Keratinocyte (primary cell): Measurements from ENCODE around the gene USP6. TPM values are rescaled to one million over a fixed set of nuclear protein-coding genes. Genes with fewer than 3 reads are reported as not detected.

Experiments used
- DNase-seq: peaks from one replicate; pipeline ENCODE4 v3.0.0-alpha.2; 2011; ENCODE audit warnings: low read depth, missing footprints, low spot score
- FAIRE-seq: peaks from 2 replicates; lab custom pipeline; 2011; peaks lifted over from hg19 to GRCh38; lab: Jason Lieb, UNC
- H2AFZ ChIP-seq: 2 replicates; pipeline ENCODE4 v1.6.0; 2012; ENCODE audit warnings: low read length, control low read depth, inconsistent platforms; ENCODE audit not compliant: control insufficient read depth
- H3K27ac ChIP-seq: 2 replicates; pipeline ENCODE4 v1.5.1; 2011; ENCODE audit warnings: low read length; ENCODE audit not compliant: control insufficient read depth, insufficient read depth
- H3K27me3 ChIP-seq: 3 replicates; pipeline ENCODE4 v1.6.0; 2011; ENCODE audit warnings: low read length; ENCODE audit not compliant: control insufficient read depth, insufficient read depth; ENCODE audit errors: extremely low read depth
- H3K36me3 ChIP-seq, 2 experiments: 2 replicates in 1 of 2; 3 replicates in 1 of 2; pipeline ENCODE4 v1.5.1; 2011; ENCODE audit warnings: low read length in 2 of 2, mild to moderate bottlenecking in 1 of 2; ENCODE audit not compliant: control insufficient read depth in 2 of 2, insufficient read depth in 2 of 2; ENCODE audit errors: extremely low read depth in 1 of 2
- H3K4me1 ChIP-seq: 3 replicates; pipeline ENCODE4 v1.5.1; 2011; ENCODE audit warnings: low read length; ENCODE audit not compliant: control insufficient read depth, insufficient read depth; ENCODE audit errors: extremely low read depth
- H3K4me2 ChIP-seq: 3 replicates; pipeline ENCODE4 v1.6.0; 2011; ENCODE audit warnings: low read depth, low read length; ENCODE audit not compliant: control insufficient read depth, insufficient read depth; ENCODE audit errors: extremely low read depth
- H3K4me3 ChIP-seq, 3 experiments: fragments of 200-600 bp in 1 of 3; sonication (generic) in 1 of 3; 2 replicates in 2 of 3; 3 replicates in 1 of 3; pipeline ENCODE4 v1.5.1; 2011 to 2016; ENCODE audit warnings: low read length in 3 of 3, mild to moderate bottlenecking in 3 of 3, control low read depth in 2 of 3, inconsistent platforms in 1 of 3, low read depth in 1 of 3, mixed read lengths in 1 of 3, mixed run types in 1 of 3, moderate library complexity in 1 of 3; ENCODE audit not compliant: control insufficient read depth in 2 of 3, insufficient read depth in 2 of 3; ENCODE audit errors: extremely low read depth in 1 of 3
- H3K79me2 ChIP-seq: 2 replicates; pipeline ENCODE4 v1.6.0; 2012; ENCODE audit warnings: low read length; ENCODE audit not compliant: control insufficient read depth, insufficient read depth
- H3K9ac ChIP-seq: 3 replicates; pipeline ENCODE4 v1.6.0; 2011; ENCODE audit warnings: low read length; ENCODE audit not compliant: control insufficient read depth, insufficient read depth; ENCODE audit errors: extremely low read depth
- H3K9me1 ChIP-seq: 3 replicates; pipeline ENCODE4 v1.6.0; 2011; ENCODE audit warnings: low read length; ENCODE audit not compliant: control insufficient read depth, insufficient read depth; ENCODE audit errors: extremely low read depth
- H3K9me3 ChIP-seq: 2 replicates; pipeline ENCODE4 v1.5.1; 2012; ENCODE audit warnings: low read depth, low read length; ENCODE audit not compliant: control insufficient read depth
- H4K20me1 ChIP-seq: 3 replicates; pipeline ENCODE4 v1.6.0; 2011; ENCODE audit warnings: low read length; ENCODE audit not compliant: control insufficient read depth, insufficient read depth; ENCODE audit errors: extremely low read depth
- EZH2 ChIP-seq: IDR thresholded peaks from one replicate; pipeline ENCODE4 v1.6.1; 2012; ENCODE audit warnings: inconsistent platforms, mild to moderate bottlenecking, low read length, moderate library complexity
- dilution Hi-C: fragments of 300-500 bp; cut with MboI; formaldehyde crosslinking; loops from one replicate; pipeline ENCODE4 v1.7.0; 2020; ENCODE audit warnings: low sequenced_read_pairs; ENCODE audit not compliant: extremely low pct_ligation_motif_present
- polyA plus RNA-seq, 5 experiments: library from polyadenylated mRNA; depleted of rRNA in 3 of 5; stranded (reverse) in 3 of 5; stranded (forward) in 1 of 5; unstranded in 1 of 5; fragments of >200 nt; gene quantifications; 1 replicate in 1 of 5; 2 replicates in 3 of 5; 3 replicates in 1 of 5; pipeline versions ENCODE4 v1.2.1 to v1.2.3, GENCODE V29; 2011 to 2012; ENCODE audit warnings: missing spikeins in 2 of 5, low read depth in 1 of 5, low replicate concordance in 1 of 5
- TF ChIP-seq, protein P1 (sequence below), 3 experiments: IDR thresholded peaks in 1 of 3; conservative IDR thresholded peaks in 1 of 3; optimal IDR thresholded peaks in 1 of 3; 2 replicates in 2 of 3; 3 replicates in 1 of 3; pipeline versions ENCODE3 to v1.5.1; 2011; ENCODE audit warnings: low read length in 3 of 3, mild to moderate bottlenecking in 3 of 3, moderate library complexity in 2 of 3, control low read depth in 1 of 3, inconsistent platforms in 1 of 3; ENCODE audit not compliant: insufficient read depth in 2 of 3; ENCODE audit errors: extremely low read depth in 1 of 3

The USP6 gene
- polyA plus RNA-seq, 1 donor (not counting 4 experiments of a cell fraction or from before 2014, with no cell fraction given): not detected

DNA sequence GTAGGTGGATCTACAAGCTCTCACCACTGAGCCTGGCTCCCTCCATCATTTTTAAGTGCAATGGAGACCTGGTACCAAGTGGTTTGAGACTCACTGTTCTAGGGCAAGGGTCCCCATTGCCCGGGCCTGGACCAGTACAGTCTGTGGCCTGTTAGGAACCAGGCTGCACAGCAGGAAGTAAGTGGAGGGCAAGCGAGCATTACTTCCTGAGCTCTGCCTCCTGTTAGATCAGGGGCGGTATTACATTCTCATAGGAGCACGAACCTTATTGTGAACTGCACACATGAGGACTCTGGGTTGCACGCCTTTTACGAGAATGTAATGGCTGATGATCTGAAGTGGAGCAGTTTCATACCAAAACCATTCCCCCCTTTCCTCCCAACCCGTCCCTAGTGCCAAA lies 82.6 kb downstream of the USP6 start:
- no peaks in the 10 kb centered on the region for H3K27me3 ChIP-seq
- H3K79me2 ChIP-seq: no peaks in the 10 kb centered on the region
- no peak overlapping the region for H3K4me2 ChIP-seq
- no peak for TF ChIP-seq EZH2
- TF ChIP-seq, protein P1, sequence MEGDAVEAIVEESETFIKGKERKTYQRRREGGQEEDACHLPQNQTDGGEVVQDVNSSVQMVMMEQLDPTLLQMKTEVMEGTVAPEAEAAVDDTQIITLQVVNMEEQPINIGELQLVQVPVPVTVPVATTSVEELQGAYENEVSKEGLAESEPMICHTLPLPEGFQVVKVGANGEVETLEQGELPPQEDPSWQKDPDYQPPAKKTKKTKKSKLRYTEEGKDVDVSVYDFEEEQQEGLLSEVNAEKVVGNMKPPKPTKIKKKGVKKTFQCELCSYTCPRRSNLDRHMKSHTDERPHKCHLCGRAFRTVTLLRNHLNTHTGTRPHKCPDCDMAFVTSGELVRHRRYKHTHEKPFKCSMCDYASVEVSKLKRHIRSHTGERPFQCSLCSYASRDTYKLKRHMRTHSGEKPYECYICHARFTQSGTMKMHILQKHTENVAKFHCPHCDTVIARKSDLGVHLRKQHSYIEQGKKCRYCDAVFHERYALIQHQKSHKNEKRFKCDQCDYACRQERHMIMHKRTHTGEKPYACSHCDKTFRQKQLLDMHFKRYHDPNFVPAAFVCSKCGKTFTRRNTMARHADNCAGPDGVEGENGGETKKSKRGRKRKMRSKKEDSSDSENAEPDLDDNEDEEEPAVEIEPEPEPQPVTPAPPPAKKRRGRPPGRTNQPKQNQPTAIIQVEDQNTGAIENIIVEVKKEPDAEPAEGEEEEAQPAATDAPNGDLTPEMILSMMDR (optimal IDR thresholded peaks at IDR 0.05 in 1 of 3, IDR thresholded peaks at IDR 0.05 in 1 of 3, conservative IDR thresholded peaks at IDR 0.05 in 1 of 3; ENCODE audit: extremely low read depth in 1 of 3, insufficient read depth in 2 of 3, low read length in 3 of 3): no peak
- DNase-seq (no peak), FAIRE-seq (no peak)
- H3K9me3 ChIP-seq: no peaks in the 10 kb centered on the region
- no peaks in the 10 kb centered on the region for H3K36me3 ChIP-seq
- H3K9ac ChIP-seq: no peak overlapping the region
- H2AFZ ChIP-seq: no peak overlapping the region
- dilution Hi-C loops: no loop called here
- H3K4me1 ChIP-seq: no peaks in the 10 kb centered on the region
- H4K20me1 ChIP-seq: no peaks in the 10 kb centered on the region
- no peaks in the 10 kb centered on the region for H3K9me1 ChIP-seq
- no peak overlapping the region for H3K27ac ChIP-seq
- no peak overlapping the region for H3K4me3 ChIP-seq

DNA sequence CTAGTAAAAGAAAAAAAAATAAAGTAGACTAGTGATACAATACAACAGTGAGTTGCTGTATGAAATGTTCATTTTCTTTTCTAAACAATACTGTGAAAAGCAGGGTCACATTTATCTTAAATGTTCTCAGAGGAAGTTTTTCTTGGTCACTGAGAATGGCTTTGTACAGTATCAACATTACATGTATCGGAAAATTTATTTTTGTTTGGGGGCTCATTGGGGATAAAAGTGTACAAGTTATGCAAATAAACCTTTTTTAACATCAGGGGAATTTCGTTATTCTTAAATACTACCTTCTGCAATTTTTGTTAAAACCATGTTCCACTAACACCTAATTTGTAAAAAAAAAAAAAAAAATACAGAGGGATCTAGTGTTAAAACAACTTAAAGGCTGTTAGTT lies 84.5 kb downstream of the USP6 start:
- H3K79me2 ChIP-seq: no peaks in the 10 kb centered on the region
- no peaks in the 10 kb centered on the region for H3K27me3 ChIP-seq
- DNase-seq (no peak), FAIRE-seq (no peak)
- no peaks in the 10 kb centered on the region for H4K20me1 ChIP-seq
- no peak overlapping the region for H3K4me2 ChIP-seq
- no peak overlapping the region for H3K9ac ChIP-seq
- TF ChIP-seq EZH2: no peak
- TF ChIP-seq, protein P1 (optimal IDR thresholded peaks at IDR 0.05 in 1 of 3, IDR thresholded peaks at IDR 0.05 in 1 of 3, conservative IDR thresholded peaks at IDR 0.05 in 1 of 3; ENCODE audit: extremely low read depth in 1 of 3, insufficient read depth in 2 of 3, low read length in 3 of 3): no peak
- no peaks in the 10 kb centered on the region for H3K9me1 ChIP-seq
- no peak overlapping the region for H3K4me3 ChIP-seq
- no peaks in the 10 kb centered on the region for H3K4me1 ChIP-seq
- dilution Hi-C loops: no loop called here
- H3K36me3 ChIP-seq: no peaks in the 10 kb centered on the region
- H3K27ac ChIP-seq: no peak overlapping the region
- H3K9me3 ChIP-seq: no peaks in the 10 kb centered on the region
- H2AFZ ChIP-seq: no peak overlapping the region
